Lower lobe of right lung (tissue), 2 donors: Measurements from ENCODE around the gene DRICH1. TPM values are rescaled to one million over a fixed set of nuclear protein-coding genes. Genes with fewer than 3 reads are reported as not detected.
"Not testable (repeated sequence)": the region's sequence is repeated elsewhere in the genome, so short reads cannot be mapped to it uniquely, and the experiment has no call there.

Experiments
- ATAC-seq, 2 donors: fragments of 200-7000 bp; cut with Tn5 transposase; one replicate each; pipeline ENCODE4 v1.9.1; 2020 to 2022; ENCODE audit warnings: mild to moderate bottlenecking in 2 of 2, moderate library complexity in 2 of 2
- DNase-seq: peaks from one replicate; pipeline ENCODE4 v3.0.0-alpha.2; 2020
- H3K27ac ChIP-seq: fragments of 200-600 bp; one replicate; pipeline ENCODE4 v1.8.0; 2022
- H3K27me3 ChIP-seq: fragments of 200-600 bp; one replicate; pipeline ENCODE4 v1.8.0; 2022; ENCODE audit warnings: low read depth
- H3K36me3 ChIP-seq: fragments of 200-600 bp; one replicate; pipeline ENCODE4 v1.8.0; 2022; ENCODE audit warnings: mild to moderate bottlenecking
- H3K4me1 ChIP-seq: fragments of 200-600 bp; one replicate; pipeline ENCODE4 v1.8.0; 2022
- H3K4me3 ChIP-seq: fragments of 200-600 bp; one replicate; pipeline ENCODE4 v1.8.0; 2022; ENCODE audit warnings: mild to moderate bottlenecking
- H3K9me3 ChIP-seq: fragments of 200-600 bp; one replicate; pipeline ENCODE4 v1.8.0; 2022
- CTCF ChIP-seq: fragments of 200-600 bp; IDR thresholded peaks from one replicate; pipeline ENCODE4 v1.8.0; 2022; ENCODE audit warnings: antibody characterized with exemption, mild to moderate bottlenecking
- intact Hi-C: fragments of 100-400 bp; cut with DNase I; formaldehyde crosslinking; loops from one replicate; pipeline ENCODE4 v1.11.0; 2022
- long read RNA-seq: library from polyadenylated mRNA; unstranded; transcript quantifications from one replicate; pipeline ENCODE4 v2.0.0, GENCODE V29; 2021
- total RNA-seq: library from RNA; stranded (reverse); fragmentation: NEBNext Ultra II Directional; extraction: Animal tissue kit (Norgen Biotek cat#: 25700); gene quantifications from one replicate; pipeline ENCODE4 v1.2.1, GENCODE V29; 2021
- donor health status: DM: no; HTN: yes; CAD: no; lungs with severe emphysema.

The DRICH1 gene
- total RNA-seq, result 1.6 TPM
- long read RNA-seq, result 0 reads

- no peak for DNase-seq
- no peak for ATAC-seq
- Histone ChIP-seq H3K27ac (no peak within 1 kb of the TSS), H3K4me1 (no peaks in the 10 kb centered on the region), H3K27me3 (no peaks in the 10 kb centered on the region), H3K4me3 (no peak within 1 kb of the TSS), H3K36me3 (no peaks in the 10 kb centered on the region), H3K9me3 (no peaks in the 10 kb centered on the region)
- intact Hi-C loops, result no loop called here
- TF ChIP-seq CTCF, result no peak
These were observed at the start of gene DRICH1 for GRCh38 chr22:23632178-23632577. Gene DRICH1 (minus strand): TSS chr22:23632321. CDS start chr22:23632023, 298 bp downstream.

GRCh38 chr22:23681026-23681809 lies 49.1 kb upstream of the DRICH1 start:
- Histone ChIP-seq H3K27me3 (no peaks in the 10 kb centered on the region), H3K9me3 (no peaks in the 10 kb centered on the region), H3K36me3 (peaks cover 10% of the 10 kb centered on the region), H3K27ac (no peak overlapping the region), H3K4me1 (no peaks in the 10 kb centered on the region), H3K4me3 (no peak overlapping the region)
- DNase-seq (no peak), ATAC-seq (no peak)
- intact Hi-C loops, result no loop called here
- TF ChIP-seq CTCF, result no peak

GRCh38 chr22:23678133-23678532 lies 46.0 kb upstream of the DRICH1 start:
- H3K27ac ChIP-seq, result no peak overlapping the region
- DNase-seq (no peak), ATAC-seq (no peak)
- H3K4me3 ChIP-seq, result no peak overlapping the region
- no peak for TF ChIP-seq CTCF
- no peaks in the 10 kb centered on the region for H3K27me3 ChIP-seq
- no peaks in the 10 kb centered on the region for H3K9me3 ChIP-seq
- peaks cover 6% of the 10 kb centered on the region for H3K36me3 ChIP-seq
- H3K4me1 ChIP-seq, result no peaks in the 10 kb centered on the region
- intact Hi-C loops, result no loop called here

GRCh38 chr22:23677701-23677995 lies 45.5 kb upstream of the DRICH1 start:
- TF ChIP-seq CTCF, result no peak
- no peak for ATAC-seq
- DNase-seq, result no peak
- intact Hi-C loops, result no loop called here
- Histone ChIP-seq H3K27ac (no peak overlapping the region), H3K36me3 (peaks cover 4% of the 10 kb centered on the region), H3K27me3 (no peaks in the 10 kb centered on the region), H3K9me3 (no peaks in the 10 kb centered on the region), H3K4me1 (no peaks in the 10 kb centered on the region), H3K4me3 (no peak overlapping the region)

GRCh38 chr22:23676841-23677700 lies 45.0 kb upstream of the DRICH1 start:
- DNase-seq, H3K9me3 ChIP-seq, H3K27ac ChIP-seq, H3K4me3 ChIP-seq, H3K27me3 ChIP-seq, ATAC-seq, H3K36me3 ChIP-seq, intact Hi-C loops, H3K4me1 ChIP-seq: not testable (repeated sequence)
